Measurements from ENCODE around the gene STAC2. TPM values are rescaled to one million over a fixed set of nuclear protein-coding genes. Genes with fewer than 3 reads are reported as not detected.

The STAC2 gene
- total and polyA plus RNA-seq, 9 of the 15 experiments (the other 6 are each of a cell fraction or from before 2014, with no cell fraction given), result not detected

DNA sequence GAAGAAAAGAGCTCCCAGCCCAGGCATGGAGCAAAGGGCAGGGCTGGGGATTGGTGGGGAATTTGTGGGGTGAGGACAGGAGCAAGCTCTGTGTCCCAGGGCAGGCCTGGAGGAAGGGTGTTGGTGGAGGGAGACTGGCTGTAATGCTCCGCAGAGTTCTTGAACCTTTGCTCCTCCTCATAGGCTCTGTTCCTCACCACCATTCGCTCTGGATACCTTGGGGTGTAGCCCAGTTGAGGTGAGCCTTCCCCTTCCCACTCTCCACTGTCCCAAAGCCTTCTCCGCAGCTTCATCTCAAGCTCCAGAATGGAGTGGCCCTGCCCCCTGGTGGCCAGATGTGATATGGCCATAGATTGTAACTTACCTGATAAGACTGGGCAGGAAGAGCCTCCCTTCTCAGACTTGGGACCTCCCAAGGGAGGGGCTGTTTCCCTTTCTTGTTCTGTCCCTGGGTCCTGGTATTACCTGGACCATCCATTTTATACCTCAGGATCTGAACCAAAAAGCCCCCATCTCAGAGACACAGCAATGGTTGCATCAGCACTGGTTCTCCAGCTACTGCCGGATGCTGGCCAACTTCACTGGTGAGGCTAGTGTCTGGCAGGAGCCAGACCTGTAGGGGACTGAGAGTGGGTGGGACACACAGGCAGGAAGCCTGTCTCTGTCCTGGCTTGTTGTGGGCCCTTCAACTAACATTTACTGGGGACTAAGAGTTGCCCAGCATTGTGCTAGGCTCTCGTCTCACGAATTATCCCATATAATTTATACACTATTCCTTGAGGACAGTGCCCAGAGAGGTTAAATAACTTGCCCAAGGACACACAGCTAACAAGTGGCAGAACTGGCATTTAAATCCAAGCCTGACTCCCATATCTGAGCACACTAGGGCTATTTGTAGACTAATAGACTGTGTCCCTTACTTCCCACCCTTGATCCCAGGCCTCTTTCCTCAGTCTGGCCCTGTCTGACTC lies 19.1 kb upstream of the STAC2 start (continued):
- TF ChIP-seq, protein P1, sequence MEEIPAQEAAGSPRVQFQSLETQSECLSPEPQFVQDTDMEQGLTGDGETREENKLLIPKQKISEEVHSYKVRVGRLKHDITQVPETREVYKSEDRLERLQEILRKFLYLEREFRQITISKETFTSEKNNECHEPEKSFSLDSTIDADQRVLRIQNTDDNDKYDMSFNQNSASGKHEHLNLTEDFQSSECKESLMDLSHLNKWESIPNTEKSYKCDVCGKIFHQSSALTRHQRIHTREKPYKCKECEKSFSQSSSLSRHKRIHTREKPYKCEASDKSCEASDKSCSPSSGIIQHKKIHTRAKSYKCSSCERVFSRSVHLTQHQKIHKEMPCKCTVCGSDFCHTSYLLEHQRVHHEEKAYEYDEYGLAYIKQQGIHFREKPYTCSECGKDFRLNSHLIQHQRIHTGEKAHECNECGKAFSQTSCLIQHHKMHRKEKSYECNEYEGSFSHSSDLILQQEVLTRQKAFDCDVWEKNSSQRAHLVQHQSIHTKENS (CRISPR knock-in tag; IDR thresholded peaks at IDR 0.05), result no peak
- TF ChIP-seq BRCA1 (IDR thresholded peaks at IDR 0.05) (no peak), BRCA1 (CRISPR knock-in tag; IDR thresholded peaks at IDR 0.05) (no peak), SIN3B (IDR thresholded peaks at IDR 0.05; ENCODE audit: low read depth) (no peak), FOXJ2 (tag; IDR thresholded peaks at IDR 0.05) (no peak), ZNF584 (CRISPR knock-in tag; IDR thresholded peaks at IDR 0.05; ENCODE audit: low read depth) (no peak), KAT7 (CRISPR knock-in tag; IDR thresholded peaks at IDR 0.05; ENCODE audit: borderline replicate concordance) (0 out of 2 replicates have a peak, but pooled peaks have one; percentile 30), ZBTB17 (CRISPR knock-in tag; IDR thresholded peaks at IDR 0.05) (no peak), HNRNPLL (IDR thresholded peaks at IDR 0.05; ENCODE audit: low read depth, low read length, poor library complexity, severe bottlenecking) (no peak), ELF2 (CRISPR knock-in tag; IDR thresholded peaks at IDR 0.05) (no peak), NR4A1 (CRISPR knock-in tag; IDR thresholded peaks at IDR 0.05) (no peak), NR4A1 (tag; IDR thresholded peaks at IDR 0.05) (no peak), GATAD2B (IDR thresholded peaks at IDR 0.05; ENCODE audit: borderline replicate concordance) (no peak), MCM5 (IDR thresholded peaks at IDR 0.05; ENCODE audit: low read depth) (no peak), ETS2 (tag; IDR thresholded peaks at IDR 0.05; ENCODE audit: borderline replicate concordance, poor library complexity, severe bottlenecking) (no peak), KDM4B (IDR thresholded peaks at IDR 0.05; ENCODE audit: borderline replicate concordance in 2 of 2, low read depth in 1 of 2) (no peak), NBN (IDR thresholded peaks at IDR 0.05; ENCODE audit: low read depth) (0 out of 2 replicates have a peak, but pooled peaks have one; percentile 45)
- TF ChIP-seq, protein P2, sequence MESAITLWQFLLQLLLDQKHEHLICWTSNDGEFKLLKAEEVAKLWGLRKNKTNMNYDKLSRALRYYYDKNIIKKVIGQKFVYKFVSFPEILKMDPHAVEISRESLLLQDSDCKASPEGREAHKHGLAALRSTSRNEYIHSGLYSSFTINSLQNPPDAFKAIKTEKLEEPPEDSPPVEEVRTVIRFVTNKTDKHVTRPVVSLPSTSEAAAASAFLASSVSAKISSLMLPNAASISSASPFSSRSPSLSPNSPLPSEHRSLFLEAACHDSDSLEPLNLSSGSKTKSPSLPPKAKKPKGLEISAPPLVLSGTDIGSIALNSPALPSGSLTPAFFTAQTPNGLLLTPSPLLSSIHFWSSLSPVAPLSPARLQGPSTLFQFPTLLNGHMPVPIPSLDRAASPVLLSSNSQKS (CRISPR knock-in tag; IDR thresholded peaks at IDR 0.05), result no peak
- TF ChIP-seq, protein P3, sequence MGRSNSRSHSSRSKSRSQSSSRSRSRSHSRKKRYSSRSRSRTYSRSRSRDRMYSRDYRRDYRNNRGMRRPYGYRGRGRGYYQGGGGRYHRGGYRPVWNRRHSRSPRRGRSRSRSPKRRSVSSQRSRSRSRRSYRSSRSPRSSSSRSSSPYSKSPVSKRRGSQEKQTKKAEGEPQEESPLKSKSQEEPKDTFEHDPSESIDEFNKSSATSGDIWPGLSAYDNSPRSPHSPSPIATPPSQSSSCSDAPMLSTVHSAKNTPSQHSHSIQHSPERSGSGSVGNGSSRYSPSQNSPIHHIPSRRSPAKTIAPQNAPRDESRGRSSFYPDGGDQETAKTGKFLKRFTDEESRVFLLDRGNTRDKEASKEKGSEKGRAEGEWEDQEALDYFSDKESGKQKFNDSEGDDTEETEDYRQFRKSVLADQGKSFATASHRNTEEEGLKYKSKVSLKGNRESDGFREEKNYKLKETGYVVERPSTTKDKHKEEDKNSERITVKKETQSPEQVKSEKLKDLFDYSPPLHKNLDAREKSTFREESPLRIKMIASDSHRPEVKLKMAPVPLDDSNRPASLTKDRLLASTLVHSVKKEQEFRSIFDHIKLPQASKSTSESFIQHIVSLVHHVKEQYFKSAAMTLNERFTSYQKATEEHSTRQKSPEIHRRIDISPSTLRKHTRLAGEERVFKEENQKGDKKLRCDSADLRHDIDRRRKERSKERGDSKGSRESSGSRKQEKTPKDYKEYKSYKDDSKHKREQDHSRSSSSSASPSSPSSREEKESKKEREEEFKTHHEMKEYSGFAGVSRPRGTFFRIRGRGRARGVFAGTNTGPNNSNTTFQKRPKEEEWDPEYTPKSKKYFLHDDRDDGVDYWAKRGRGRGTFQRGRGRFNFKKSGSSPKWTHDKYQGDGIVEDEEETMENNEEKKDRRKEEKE (IDR thresholded peaks at IDR 0.05; ENCODE audit: borderline replicate concordance in 1 of 2, control insufficient read depth in 1 of 2, low read depth in 2 of 2, low read length in 1 of 2), result no peak
- TF ChIP-seq, protein P4, sequence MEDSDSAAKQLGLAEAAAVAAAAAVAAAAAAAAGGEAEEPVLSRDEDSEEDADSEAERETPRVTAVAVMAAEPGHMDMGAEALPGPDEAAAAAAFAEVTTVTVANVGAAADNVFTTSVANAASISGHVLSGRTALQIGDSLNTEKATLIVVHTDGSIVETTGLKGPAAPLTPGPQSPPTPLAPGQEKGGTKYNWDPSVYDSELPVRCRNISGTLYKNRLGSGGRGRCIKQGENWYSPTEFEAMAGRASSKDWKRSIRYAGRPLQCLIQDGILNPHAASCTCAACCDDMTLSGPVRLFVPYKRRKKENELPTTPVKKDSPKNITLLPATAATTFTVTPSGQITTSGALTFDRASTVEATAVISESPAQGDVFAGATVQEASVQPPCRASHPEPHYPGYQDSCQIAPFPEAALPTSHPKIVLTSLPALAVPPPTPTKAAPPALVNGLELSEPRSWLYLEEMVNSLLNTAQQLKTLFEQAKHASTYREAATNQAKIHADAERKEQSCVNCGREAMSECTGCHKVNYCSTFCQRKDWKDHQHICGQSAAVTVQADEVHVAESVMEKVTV (CRISPR knock-in tag; IDR thresholded peaks at IDR 0.05), result peak; percentile 64; the same call in 1 of the 2 replicates

Data from K562 (cell line).